ENCODE data around the gene TMEM108. TPM values are rescaled to one million over a fixed set of nuclear protein-coding genes. Genes with fewer than 3 reads are reported as not detected.

TMEM108 gene
- total RNA-seq, 1 experiment from 2014 or later = not detected

GRCh38 chr3:133125802-133126201, 87.6 kb downstream of the TMEM108 start (continued):
- TF ChIP-seq, protein P1, sequence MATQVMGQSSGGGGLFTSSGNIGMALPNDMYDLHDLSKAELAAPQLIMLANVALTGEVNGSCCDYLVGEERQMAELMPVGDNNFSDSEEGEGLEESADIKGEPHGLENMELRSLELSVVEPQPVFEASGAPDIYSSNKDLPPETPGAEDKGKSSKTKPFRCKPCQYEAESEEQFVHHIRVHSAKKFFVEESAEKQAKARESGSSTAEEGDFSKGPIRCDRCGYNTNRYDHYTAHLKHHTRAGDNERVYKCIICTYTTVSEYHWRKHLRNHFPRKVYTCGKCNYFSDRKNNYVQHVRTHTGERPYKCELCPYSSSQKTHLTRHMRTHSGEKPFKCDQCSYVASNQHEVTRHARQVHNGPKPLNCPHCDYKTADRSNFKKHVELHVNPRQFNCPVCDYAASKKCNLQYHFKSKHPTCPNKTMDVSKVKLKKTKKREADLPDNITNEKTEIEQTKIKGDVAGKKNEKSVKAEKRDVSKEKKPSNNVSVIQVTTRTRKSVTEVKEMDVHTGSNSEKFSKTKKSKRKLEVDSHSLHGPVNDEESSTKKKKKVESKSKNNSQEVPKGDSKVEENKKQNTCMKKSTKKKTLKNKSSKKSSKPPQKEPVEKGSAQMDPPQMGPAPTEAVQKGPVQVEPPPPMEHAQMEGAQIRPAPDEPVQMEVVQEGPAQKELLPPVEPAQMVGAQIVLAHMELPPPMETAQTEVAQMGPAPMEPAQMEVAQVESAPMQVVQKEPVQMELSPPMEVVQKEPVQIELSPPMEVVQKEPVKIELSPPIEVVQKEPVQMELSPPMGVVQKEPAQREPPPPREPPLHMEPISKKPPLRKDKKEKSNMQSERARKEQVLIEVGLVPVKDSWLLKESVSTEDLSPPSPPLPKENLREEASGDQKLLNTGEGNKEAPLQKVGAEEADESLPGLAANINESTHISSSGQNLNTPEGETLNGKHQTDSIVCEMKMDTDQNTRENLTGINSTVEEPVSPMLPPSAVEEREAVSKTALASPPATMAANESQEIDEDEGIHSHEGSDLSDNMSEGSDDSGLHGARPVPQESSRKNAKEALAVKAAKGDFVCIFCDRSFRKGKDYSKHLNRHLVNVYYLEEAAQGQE (IDR thresholded peaks at IDR 0.05; ENCODE audit: low read depth) = no peak
- TF ChIP-seq EGR1 (IDR thresholded peaks at IDR 0.05; ENCODE audit: low read depth) = no peak

DNA sequence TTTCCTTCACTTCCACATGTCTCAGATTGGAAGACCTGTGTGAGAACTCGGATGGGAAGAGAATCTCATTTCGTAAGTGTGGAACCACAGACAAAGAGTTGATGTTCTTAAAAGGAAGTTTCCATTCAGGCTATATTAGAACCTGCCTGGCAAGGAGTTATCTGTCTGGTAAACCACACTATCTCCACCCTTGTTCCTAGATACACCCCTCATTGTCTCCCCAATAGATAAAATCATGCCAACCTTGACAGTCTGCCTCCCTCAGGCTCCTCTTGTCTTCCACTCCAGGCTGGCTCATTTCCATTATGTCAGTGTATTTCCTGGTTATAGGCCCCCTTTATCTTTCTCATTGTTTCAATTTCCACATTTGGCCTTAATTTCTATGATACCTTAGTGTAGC, 89.2 kb downstream of the TMEM108 start:
- DNase-seq (ENCODE audit: low read depth, low spot score) (no peak), ATAC-seq (no peak)
- Histone ChIP-seq H3K27ac (ENCODE audit: low read depth, low read length) (no peak overlapping the region), H3K4me3 (replicated peaks in 1 of 2; ENCODE audit: low read depth in 1 of 2, low read length in 2 of 2) (no peak overlapping the region), H3K9me2 (ENCODE audit: insufficient read depth) (no peaks in the 10 kb centered on the region), H3K27me3 (ENCODE audit: insufficient read depth, low read length) (peaks cover 33% of the 10 kb centered on the region), H3K36me3 (ENCODE audit: control insufficient read depth in 1 of 2, insufficient read depth in 2 of 2, low read length in 2 of 2) (no peaks in the 10 kb centered on the region), H3K9me3 (ENCODE audit: control insufficient read depth in 1 of 2, insufficient read depth in 1 of 2, low read depth in 1 of 2, low read length in 2 of 2) (no peaks in the 10 kb centered on the region), H3K4me1 (ENCODE audit: control insufficient read depth in 1 of 2, insufficient read depth in 2 of 2, low read length in 2 of 2) (no peaks in the 10 kb centered on the region), H2AFZ (ENCODE audit: low read depth, low read length, poor library complexity, severe bottlenecking) (no peak overlapping the region), H4K20me1 (ENCODE audit: insufficient read depth) (no peaks in the 10 kb centered on the region), H3K9ac (ENCODE audit: low read length) (no peak overlapping the region), H3K4me2 (ENCODE audit: low read length) (no peak overlapping the region), H3K79me2 (ENCODE audit: insufficient read depth, low read length) (no peaks in the 10 kb centered on the region)
- CTCF ChIA-PET = no interaction called here
- TF ChIP-seq EGR1 (IDR thresholded peaks at IDR 0.05; ENCODE audit: low read depth) (no peak), POLR2AphosphoS5 (IDR thresholded peaks at IDR 0.05; ENCODE audit: low read depth, low read length) (no peak), SP1 (IDR thresholded peaks at IDR 0.05; ENCODE audit: low read depth) (no peak), FOSL1 (IDR thresholded peaks at IDR 0.05; ENCODE audit: low read depth) (no peak), YY1 (IDR thresholded peaks at IDR 0.05; ENCODE audit: extremely low read depth, insufficient replicate concordance, low read depth, low read length) (no peak), ELF1 (IDR thresholded peaks at IDR 0.05; ENCODE audit: borderline replicate concordance, low read depth) (no peak), MAX (IDR thresholded peaks at IDR 0.05) (no peak), CBX3 (IDR thresholded peaks at IDR 0.05; ENCODE audit: low read depth) (no peak)
- TF ChIP-seq, protein P1 (IDR thresholded peaks at IDR 0.05; ENCODE audit: low read depth) = no peak
- RAD21 ChIA-PET (ENCODE audit: low non-redundant PET in 1 of 2, low total read pairs in 2 of 2, uncharacterized antibody in 2 of 2, unreplicated experiment in 2 of 2) = no interaction called here
- intact Hi-C loops (cut with micrococcal nuclease) = no loop called here
- no TSS peak for BruUV-seq (replicated peaks)
- POLR2A ChIA-PET = no interaction called here
